ENCODE data around the gene UPF3A. TPM values are rescaled to one million over a fixed set of nuclear protein-coding genes. Genes with fewer than 3 reads are reported as not detected.

Gene UPF3A
- total and polyA plus RNA-seq, 4 experiments from 2014 or later, result 11.2 to 91.2 (median 60.2) TPM

- ChIA-PET POLR2A (ENCODE audit: partially characterized antibody) (no interaction called here), CTCF (ENCODE audit: partially characterized antibody) (no interaction called here)
- no peaks in the 10 kb centered on the region for H3K27me3 Mint-ChIP-seq
- H3K36me3 ChIP-seq (ENCODE audit: insufficient read depth, low read length), result peaks cover 13% of the 10 kb centered on the region
- no peak for DNase-seq
- H3K9me3 ChIP-seq (ENCODE audit: control insufficient read depth in 1 of 2, low read length in 2 of 2), result no peaks in the 10 kb centered on the region
- peaks cover 52 to 58% of the 10 kb centered on the region in 2 donors for H3K36me3 Mint-ChIP-seq
- peaks cover 14% of the 10 kb centered on the region for H3K4me1 ChIP-seq (ENCODE audit: insufficient read depth, low read length)
- peaks cover 9 to 16% (median 15%) of the 10 kb centered on the region in 4 donors for H3K4me1 Mint-ChIP-seq
- H3K27ac Mint-ChIP-seq, result peak overlapping the region in 2 of 7 donors; percentile 7 to 26
- no peaks in the 10 kb centered on the region for H3K9me3 Mint-ChIP-seq
- H3K4me3 Mint-ChIP-seq, result no peak overlapping the region
- H3K27ac ChIP-seq (ENCODE audit: low read depth, low read length), result no peak overlapping the region
- H3K27me3 ChIP-seq (ENCODE audit: insufficient read depth, low read length), result no peaks in the 10 kb centered on the region
- intact Hi-C loops (cut with micrococcal nuclease), result no loop called here
- no peak overlapping the region for H3K4me3 ChIP-seq (ENCODE audit: low read length in 2 of 2)
These were observed 8.4 kb upstream of the UPF3A start for GRCh38 chr13:114272977-114273376.

- DNase-seq, result no peak
- no peaks in the 10 kb centered on the region for H3K27me3 Mint-ChIP-seq
- Histone ChIP-seq H3K27me3 (ENCODE audit: insufficient read depth, low read length) (no peaks in the 10 kb centered on the region), H3K4me3 (ENCODE audit: low read length in 2 of 2) (no peak overlapping the region), H3K9me3 (ENCODE audit: control insufficient read depth in 1 of 2, low read length in 2 of 2) (no peaks in the 10 kb centered on the region), H3K36me3 (ENCODE audit: insufficient read depth, low read length) (peaks cover 13% of the 10 kb centered on the region), H3K4me1 (ENCODE audit: insufficient read depth, low read length) (peaks cover 21% of the 10 kb centered on the region), H3K27ac (ENCODE audit: low read depth, low read length) (no peak overlapping the region)
- peaks cover 41 to 45% of the 10 kb centered on the region in 2 donors for H3K36me3 Mint-ChIP-seq
- ChIA-PET CTCF (ENCODE audit: partially characterized antibody) (no interaction called here), POLR2A (ENCODE audit: partially characterized antibody) (no interaction called here)
- peaks cover 11 to 20% (median 13%) of the 10 kb centered on the region in 4 donors for H3K4me1 Mint-ChIP-seq
- intact Hi-C loops (cut with micrococcal nuclease), result no loop called here
- H3K4me3 Mint-ChIP-seq, result no peak overlapping the region
- peak overlapping the region in 2 of 7 donors; percentile 47 to 73 for H3K27ac Mint-ChIP-seq
- H3K9me3 Mint-ChIP-seq, result no peaks in the 10 kb centered on the region
These were observed 6.1 kb upstream of the UPF3A start for GRCh38 chr13:114275304-114275703.

GRCh38 chr13:114279146-114279545, 2.3 kb upstream of the UPF3A start:
- peak overlapping the region; percentile 18 to 99 (median 95) for H3K27ac Mint-ChIP-seq
- no peaks in the 10 kb centered on the region for H3K9me3 Mint-ChIP-seq
- H3K27ac ChIP-seq (ENCODE audit: low read depth, low read length), result peak overlapping the region; percentile 75
- intact Hi-C loops (cut with micrococcal nuclease), result no loop called here
- no peaks in the 10 kb centered on the region for H3K27me3 ChIP-seq (ENCODE audit: insufficient read depth, low read length)
- peaks cover 31 to 40% of the 10 kb centered on the region in 2 donors for H3K36me3 Mint-ChIP-seq
- H3K4me3 ChIP-seq (ENCODE audit: low read length in 2 of 2), result no peak overlapping the region
- H3K9me3 ChIP-seq (ENCODE audit: control insufficient read depth in 1 of 2, low read length in 2 of 2), result no peaks in the 10 kb centered on the region
- no peaks in the 10 kb centered on the region for H3K27me3 Mint-ChIP-seq
- CTCF ChIA-PET (ENCODE audit: partially characterized antibody), result interaction anchor here (0.8 to 1.8 kb wide), 5 partner anchors 13 to 59 kb away, joined by 3 to 5 read pairs (median 4); no protein-coding TSS in a partner anchor
- peaks cover 47% of the 10 kb centered on the region for H3K4me1 ChIP-seq (ENCODE audit: insufficient read depth, low read length)
- H3K4me1 Mint-ChIP-seq, result peaks cover 21 to 49% (median 30%) of the 10 kb centered on the region in 4 donors
- POLR2A ChIA-PET (ENCODE audit: partially characterized antibody), result interaction anchor here (0.7 to 2.9 kb wide), 5 partner anchors 9 to 183 kb away, joined by 3 to 27 read pairs (median 3); no protein-coding TSS in a partner anchor
- peak overlapping the region in 3 of 8 donors; percentile 2 to 96 (median 89) for H3K4me3 Mint-ChIP-seq
- DNase-seq, result no peak
- no peaks in the 10 kb centered on the region for H3K36me3 ChIP-seq (ENCODE audit: insufficient read depth, low read length)

GRCh38 chr13:114279758-114280355, 1.5 kb upstream of the UPF3A start:
- peaks cover 28 to 41% of the 10 kb centered on the region in 2 donors for H3K36me3 Mint-ChIP-seq
- peaks cover 23 to 57% (median 35%) of the 10 kb centered on the region in 4 donors for H3K4me1 Mint-ChIP-seq
- POLR2A ChIA-PET (ENCODE audit: partially characterized antibody), result interaction anchor here (0.7 to 3.2 kb wide), 12 partner anchors 9 to 214 kb away, joined by 3 to 27 read pairs (median 3); no protein-coding TSS in a partner anchor
- CTCF ChIA-PET (ENCODE audit: partially characterized antibody), result interaction anchor here (0.8 to 1.8 kb wide), 7 partner anchors 13 to 61 kb away, joined by 3 to 5 read pairs (median 3); no protein-coding TSS in a partner anchor
- H3K9me3 ChIP-seq (ENCODE audit: control insufficient read depth in 1 of 2, low read length in 2 of 2), result no peaks in the 10 kb centered on the region
- intact Hi-C loops (cut with micrococcal nuclease), result loop anchor here (2.0 kb wide), 2 partner anchors 13 to 45 kb away; partner anchors contain the start of gene CDC16
- H3K4me3 ChIP-seq (ENCODE audit: low read length in 2 of 2), result peak overlapping the region in 1 of 2 donors; percentile 43
- H3K4me1 ChIP-seq (ENCODE audit: insufficient read depth, low read length), result peaks cover 53% of the 10 kb centered on the region
- no peaks in the 10 kb centered on the region for H3K9me3 Mint-ChIP-seq
- no peak for DNase-seq
- H3K4me3 Mint-ChIP-seq, result peak overlapping the region; percentile 57 to 98 (median 91)
- no peaks in the 10 kb centered on the region for H3K27me3 Mint-ChIP-seq
- peak overlapping the region; percentile 94 to 99 (median 97) for H3K27ac Mint-ChIP-seq
- H3K27ac ChIP-seq (ENCODE audit: low read depth, low read length), result peak overlapping the region; percentile 75
- H3K27me3 ChIP-seq (ENCODE audit: insufficient read depth, low read length), result no peaks in the 10 kb centered on the region
- H3K36me3 ChIP-seq (ENCODE audit: insufficient read depth, low read length), result no peaks in the 10 kb centered on the region

GRCh38 chr13:114282041-114282670, 755 bp downstream of the UPF3A start:
- H3K9me3 Mint-ChIP-seq, result no peaks in the 10 kb centered on the region
- peaks cover 38 to 49% of the 10 kb centered on the region in 2 donors for H3K36me3 Mint-ChIP-seq
- peaks cover 60% of the 10 kb centered on the region for H3K4me1 ChIP-seq (ENCODE audit: insufficient read depth, low read length)
- H3K36me3 ChIP-seq (ENCODE audit: insufficient read depth, low read length), result peaks cover 8% of the 10 kb centered on the region
- ChIA-PET POLR2A (ENCODE audit: partially characterized antibody) (interaction anchor here (0.6 to 3.2 kb wide), 16 partner anchors 14 to 217 kb away, joined by 3 to 27 read pairs (median 4); no protein-coding TSS in a partner anchor), CTCF (ENCODE audit: partially characterized antibody) (no interaction called here)
- DNase-seq, result peak; percentile 42 to 88 (median 86)
- H3K4me1 Mint-ChIP-seq, result peaks cover 31 to 71% (median 45%) of the 10 kb centered on the region in 4 donors
- H3K27me3 ChIP-seq (ENCODE audit: insufficient read depth, low read length), result no peaks in the 10 kb centered on the region
- intact Hi-C loops (cut with micrococcal nuclease), result no loop called here
- no peaks in the 10 kb centered on the region for H3K27me3 Mint-ChIP-seq
- H3K27ac ChIP-seq (ENCODE audit: low read depth, low read length), result peak overlapping the region; percentile 75
- peak overlapping the region; percentile 89 to 95 (median 92) for H3K4me3 Mint-ChIP-seq
- H3K4me3 ChIP-seq (ENCODE audit: low read length in 2 of 2), result peak overlapping the region; percentile 7 to 79
- peak overlapping the region; percentile 90 to 98 (median 91) for H3K27ac Mint-ChIP-seq
- H3K9me3 ChIP-seq (ENCODE audit: control insufficient read depth in 1 of 2, low read length in 2 of 2), result no peaks in the 10 kb centered on the region

- H3K36me3 Mint-ChIP-seq, result peaks cover 37 to 58% of the 10 kb centered on the region in 2 donors
- no peaks in the 10 kb centered on the region for H3K9me3 Mint-ChIP-seq
- intact Hi-C loops (cut with micrococcal nuclease), result no loop called here
- Histone ChIP-seq H3K4me1 (ENCODE audit: insufficient read depth, low read length) (peaks cover 55% of the 10 kb centered on the region), H3K27ac (ENCODE audit: low read depth, low read length) (no peak overlapping the region), H3K9me3 (ENCODE audit: control insufficient read depth in 1 of 2, low read length in 2 of 2) (no peaks in the 10 kb centered on the region), H3K36me3 (ENCODE audit: insufficient read depth, low read length) (peaks cover 20% of the 10 kb centered on the region), H3K27me3 (ENCODE audit: insufficient read depth, low read length) (no peaks in the 10 kb centered on the region), H3K4me3 (ENCODE audit: low read length in 2 of 2) (no peak overlapping the region)
- no peak for DNase-seq
- peak overlapping the region in 7 of 8 donors; percentile 20 to 77 (median 43) for H3K4me3 Mint-ChIP-seq
- ChIA-PET CTCF (ENCODE audit: partially characterized antibody) (no interaction called here), POLR2A (ENCODE audit: partially characterized antibody) (interaction anchor here (0.5 kb wide), 1 partner anchor 35 kb away, joined by 4 read pairs; no protein-coding TSS in a partner anchor)
- no peaks in the 10 kb centered on the region for H3K27me3 Mint-ChIP-seq
- peaks cover 33 to 75% (median 48%) of the 10 kb centered on the region in 4 donors for H3K4me1 Mint-ChIP-seq
- H3K27ac Mint-ChIP-seq, result peak overlapping the region in 6 of 7 donors; percentile 39 to 92 (median 52)
These were observed 2.2 kb downstream of the UPF3A start for GRCh38 chr13:114283576-114283975.

- ChIA-PET CTCF (ENCODE audit: partially characterized antibody) (no interaction called here), POLR2A (ENCODE audit: partially characterized antibody) (no interaction called here)
- H3K4me3 ChIP-seq (ENCODE audit: low read length in 2 of 2), result no peak overlapping the region
- Mint-ChIP-seq H3K4me1 (peaks cover 28 to 66% (median 47%) of the 10 kb centered on the region in 4 donors), H3K27ac (peak overlapping the region in 2 of 7 donors; percentile 17 to 50), H3K4me3 (peak overlapping the region in 4 of 8 donors; percentile 20 to 48 (median 40)), H3K27me3 (no peaks in the 10 kb centered on the region), H3K36me3 (peaks cover 46 to 67% of the 10 kb centered on the region in 2 donors), H3K9me3 (no peaks in the 10 kb centered on the region)
- no peaks in the 10 kb centered on the region for H3K9me3 ChIP-seq (ENCODE audit: control insufficient read depth in 1 of 2, low read length in 2 of 2)
- peaks cover 28% of the 10 kb centered on the region for H3K36me3 ChIP-seq (ENCODE audit: insufficient read depth, low read length)
- no peak overlapping the region for H3K27ac ChIP-seq (ENCODE audit: low read depth, low read length)
- intact Hi-C loops (cut with micrococcal nuclease), result no loop called here
- peaks cover 44% of the 10 kb centered on the region for H3K4me1 ChIP-seq (ENCODE audit: insufficient read depth, low read length)
- DNase-seq, result no peak
- H3K27me3 ChIP-seq (ENCODE audit: insufficient read depth, low read length), result no peaks in the 10 kb centered on the region
These were observed 3.3 kb downstream of the UPF3A start for GRCh38 chr13:114284680-114285079.
